Trophoblast cell (in vitro differentiated cells and primary cell): Measurements from ENCODE around the gene TRIM36.

Experiments used
- DNase-seq, 2 donors: peaks; one replicate each; pipeline ENCODE4 v3.0.0-alpha.2; 2016
- H2AFZ ChIP-seq: 2 replicates; pipeline ENCODE4 v1.6.1; 2013; ENCODE audit warnings: low read length, moderate library complexity, mild to moderate bottlenecking; ENCODE audit not compliant: insufficient read depth, poor library complexity
- H2AK5ac ChIP-seq: 2 replicates; pipeline ENCODE4 v1.6.1; 2013; ENCODE audit warnings: mild to moderate bottlenecking, low read length
- H2BK120ac ChIP-seq: 2 replicates; pipeline ENCODE4 v1.6.1; 2013; ENCODE audit warnings: low read length, mild to moderate bottlenecking, moderate library complexity; ENCODE audit not compliant: insufficient read depth, poor library complexity
- H2BK12ac ChIP-seq: 2 replicates; pipeline ENCODE4 v1.6.1; 2013; ENCODE audit warnings: mild to moderate bottlenecking, low read length, moderate library complexity
- H2BK5ac ChIP-seq: 2 replicates; pipeline ENCODE4 v1.6.1; 2013; ENCODE audit warnings: low read length, low read depth, moderate library complexity, mild to moderate bottlenecking; ENCODE audit not compliant: poor library complexity
- H3K14ac ChIP-seq: 2 replicates; pipeline ENCODE4 v1.6.1; 2013; ENCODE audit warnings: mild to moderate bottlenecking, low read length
- H3K18ac ChIP-seq: 2 replicates; pipeline ENCODE4 v1.6.1; 2013; ENCODE audit warnings: mild to moderate bottlenecking, low read length
- H3K23ac ChIP-seq: 2 replicates; pipeline ENCODE4 v1.6.1; 2013; ENCODE audit warnings: low read length
- H3K27ac ChIP-seq: 2 replicates; pipeline ENCODE4 v1.5.1; 2013; ENCODE audit warnings: low read depth, mild to moderate bottlenecking, inconsistent platforms, low read length, moderate library complexity
- H3K27me3 ChIP-seq: 2 replicates; pipeline ENCODE4 v1.6.1; 2013; ENCODE audit warnings: inconsistent platforms, mild to moderate bottlenecking, low read length, moderate library complexity; ENCODE audit not compliant: insufficient read depth
- H3K36me3 ChIP-seq, 2 experiments: 1 replicate in 1 of 2; 2 replicates in 1 of 2; pipeline ENCODE4 v1.6.1; 2013; ENCODE audit warnings: low read length in 2 of 2, mild to moderate bottlenecking in 2 of 2, moderate library complexity in 1 of 2; ENCODE audit not compliant: insufficient read depth in 2 of 2, control insufficient read depth in 1 of 2
- H3K4ac ChIP-seq: 2 replicates; pipeline ENCODE4 v1.6.1; 2013; ENCODE audit warnings: low read depth, mild to moderate bottlenecking, low read length, moderate library complexity
- H3K4me1 ChIP-seq, 2 experiments: 1 replicate in 1 of 2; 2 replicates in 1 of 2; pipeline ENCODE4 v1.6.1; 2013; ENCODE audit warnings: low read length in 2 of 2, mild to moderate bottlenecking in 2 of 2, moderate library complexity in 1 of 2; ENCODE audit not compliant: insufficient read depth in 2 of 2, control insufficient read depth in 1 of 2
- H3K4me2 ChIP-seq: 2 replicates; pipeline ENCODE4 v1.6.1; 2013; ENCODE audit warnings: inconsistent platforms, mild to moderate bottlenecking, low read length, moderate library complexity
- H3K4me3 ChIP-seq: 2 replicates; pipeline ENCODE4 v1.5.1; 2013; ENCODE audit warnings: mild to moderate bottlenecking, low read depth, low read length, inconsistent platforms
- H3K79me1 ChIP-seq: one replicate; pipeline ENCODE4 v1.6.1; 2013; ENCODE audit warnings: low read length
- H3K79me2 ChIP-seq: 2 replicates; pipeline ENCODE4 v1.6.1; 2013; ENCODE audit warnings: low read length, mild to moderate bottlenecking; ENCODE audit not compliant: control insufficient read depth, insufficient read depth, poor library complexity
- H3K9ac ChIP-seq: 2 replicates; pipeline ENCODE4 v1.6.1; 2013; ENCODE audit warnings: mild to moderate bottlenecking, low read length
- H3K9me3 ChIP-seq: 2 replicates; pipeline ENCODE4 v1.6.1; 2013; ENCODE audit warnings: low read depth, mild to moderate bottlenecking, control low read depth, inconsistent platforms, low read length; ENCODE audit not compliant: insufficient read depth
- H4K12ac ChIP-seq: 2 replicates; pipeline ENCODE4 v1.6.1; 2013; ENCODE audit warnings: low read depth, mild to moderate bottlenecking, low read length, moderate library complexity
- H4K8ac ChIP-seq: 2 replicates; pipeline ENCODE4 v1.6.1; 2013; ENCODE audit warnings: low read depth, mild to moderate bottlenecking, low read length, moderate library complexity
- H4K91ac ChIP-seq: one replicate; pipeline ENCODE4 v1.6.1; 2013; ENCODE audit warnings: low read depth, mild to moderate bottlenecking, low read length, moderate library complexity
- WGBS: extraction: QIAGEN DNeasy Blood & Tissue Kit; methylation state at CpG from one replicate; pipeline ENCODE4 v1.1.7; 2013; ENCODE audit warnings: missing lambda C conversion rate; ENCODE audit not compliant: insufficient read length, insufficient coverage; ENCODE audit errors: extremely low coverage; 5-methylcytosine and 5-hydroxymethylcytosine counted together

The TRIM36 gene

DNA sequence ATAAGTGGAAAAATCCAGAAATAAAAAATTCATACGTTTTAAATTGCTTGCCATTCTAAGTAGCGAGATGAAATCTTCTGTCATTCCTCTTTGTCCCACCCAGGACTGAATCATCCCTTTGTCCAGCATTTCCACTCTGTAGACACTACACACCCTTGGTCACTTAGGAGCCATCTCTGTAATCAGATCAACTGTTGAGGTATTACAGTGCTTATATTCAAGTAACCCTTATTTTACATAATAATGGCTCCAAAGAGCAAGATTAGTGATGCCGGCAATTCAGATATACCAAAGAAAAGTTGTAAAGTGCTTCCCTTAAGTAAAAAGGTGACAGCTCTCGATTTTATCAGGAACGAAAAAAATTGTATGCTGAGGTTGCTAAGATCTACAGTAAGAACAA, 60.4 kb downstream of the TRIM36 start:
- Histone ChIP-seq H3K27me3 (no peaks in the 10 kb centered on the region), H3K4me3 (no peak overlapping the region), H3K4ac (no peak overlapping the region), H3K4me1 (no peaks in the 10 kb centered on the region), H3K9ac (no peak overlapping the region), H2BK12ac (no peak overlapping the region), H2BK5ac (no peak overlapping the region), H4K8ac (no peak overlapping the region), H3K79me2 (no peaks in the 10 kb centered on the region), H4K12ac (no peak overlapping the region), H3K27ac (no peak overlapping the region), H4K91ac (no peak overlapping the region), H2AFZ (no peak overlapping the region), H3K9me3 (no peaks in the 10 kb centered on the region), H3K4me2 (no peak overlapping the region), H3K18ac (no peak overlapping the region), H3K14ac (no peak overlapping the region), H3K36me3 (no peaks in the 10 kb centered on the region), H2AK5ac (no peak overlapping the region), H3K79me1 (no peaks in the 10 kb centered on the region), H2BK120ac (no peak overlapping the region), H3K23ac (no peak overlapping the region)
- no CpG with 5 or more reads among the region's 5 CpGs for WGBS
- DNase-seq = no peak

DNA sequence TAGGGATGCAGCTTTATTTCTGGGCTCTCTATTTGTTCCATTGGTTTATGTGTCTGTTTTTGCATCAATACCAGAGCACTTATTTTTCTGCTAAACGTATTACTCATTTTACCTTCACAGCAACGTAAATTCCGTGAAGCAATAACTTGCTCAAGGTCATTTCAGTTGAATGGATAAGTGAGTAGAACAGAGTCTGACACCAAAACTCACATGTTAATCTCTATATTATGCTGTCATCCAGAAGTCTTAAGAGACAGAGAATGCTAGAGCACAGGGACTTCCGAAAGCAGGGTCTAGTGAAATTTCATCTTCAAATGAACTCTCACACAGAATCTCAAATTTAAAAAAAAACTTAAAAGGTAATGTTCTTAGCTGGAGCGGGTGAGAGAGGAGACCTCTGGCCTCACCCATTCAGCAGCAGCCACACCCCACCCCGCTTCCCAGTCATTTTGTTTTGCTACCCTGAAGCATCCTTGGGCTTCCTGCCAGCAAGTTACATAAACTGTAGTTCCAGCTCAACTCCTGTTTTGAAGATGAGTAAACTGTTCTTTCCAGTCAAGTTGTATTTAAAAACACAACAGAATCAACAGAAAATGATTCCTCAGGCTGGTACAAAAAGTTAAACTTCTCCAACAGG, 69.3 kb downstream of the TRIM36 start:
- H3K79me2 ChIP-seq = no peaks in the 10 kb centered on the region
- no CpG with 5 or more reads among the region's 6 CpGs for WGBS
- DNase-seq = no peak

DNA sequence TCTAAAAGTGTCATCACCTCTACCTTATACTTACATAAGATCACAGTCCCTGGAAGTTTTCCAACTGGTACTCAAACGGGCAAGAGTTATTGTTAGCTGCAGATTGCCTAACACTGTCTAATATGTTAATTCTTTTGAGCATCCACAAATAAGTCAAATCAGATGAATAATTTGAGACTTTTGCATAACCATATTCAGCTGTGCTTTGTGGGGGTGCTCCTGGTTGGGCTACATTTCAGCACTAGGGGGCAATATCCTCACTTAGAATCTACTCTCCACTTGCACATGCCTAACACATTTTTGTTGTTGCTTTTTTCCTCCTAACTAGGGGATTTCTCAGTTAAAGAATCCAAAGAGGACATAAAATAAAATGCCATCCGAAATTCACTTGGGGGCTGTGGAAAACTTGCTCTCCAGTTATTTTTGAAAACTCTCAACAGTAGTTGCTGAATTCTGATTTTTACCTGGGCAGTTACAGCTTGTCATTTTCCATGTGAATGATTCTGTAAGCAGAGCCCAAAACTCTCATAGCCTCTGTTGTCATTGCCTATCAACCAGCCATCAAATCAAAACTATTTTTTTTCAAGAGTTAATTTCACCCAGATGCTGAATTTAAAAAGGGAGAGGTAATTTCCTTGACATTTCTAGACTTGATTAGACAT, 71.5 kb downstream of the TRIM36 start:
- H2BK120ac ChIP-seq = no peak overlapping the region
- no peak overlapping the region for H3K9ac ChIP-seq

More for the DNA sequence above, 69.3 kb downstream of the TRIM36 start:
- Histone ChIP-seq H3K4me3 (no peak overlapping the region), H2BK5ac (no peak overlapping the region), H3K23ac (no peak overlapping the region), H3K27ac (no peak overlapping the region), H3K27me3 (no peaks in the 10 kb centered on the region), H2BK120ac (no peak overlapping the region), H3K14ac (no peak overlapping the region), H3K18ac (no peak overlapping the region), H4K91ac (no peak overlapping the region), H4K12ac (no peak overlapping the region), H4K8ac (no peak overlapping the region), H3K9me3 (no peaks in the 10 kb centered on the region), H3K4ac (no peak overlapping the region), H2AFZ (no peak overlapping the region), H3K4me2 (no peak overlapping the region), H2AK5ac (no peak overlapping the region), H3K9ac (no peak overlapping the region), H3K79me1 (no peaks in the 10 kb centered on the region), H3K4me1 (no peaks in the 10 kb centered on the region), H3K36me3 (no peaks in the 10 kb centered on the region), H2BK12ac (no peak overlapping the region)

DNA sequence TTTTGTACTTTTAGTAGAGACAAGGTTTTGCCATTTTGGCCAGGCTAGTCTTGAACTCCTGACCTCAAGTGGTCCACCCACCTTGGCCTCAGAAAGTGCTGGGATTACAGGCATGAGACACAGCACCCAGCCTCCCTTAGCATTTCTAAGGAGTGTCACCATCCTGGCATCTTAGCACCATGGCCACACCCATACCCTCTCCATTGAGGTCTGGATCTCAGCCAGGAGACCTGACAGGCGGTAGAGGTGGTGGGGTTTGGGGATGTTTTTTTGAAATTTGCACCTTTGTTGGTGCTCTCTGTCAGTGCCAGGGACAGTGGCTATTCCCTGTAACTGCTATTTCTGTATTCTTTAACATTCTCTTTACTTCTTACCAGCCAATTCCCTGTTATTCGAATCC, 72.5 kb downstream of the TRIM36 start:
- Histone ChIP-seq H3K4me3 (no peak overlapping the region), H2AK5ac (no peak overlapping the region), H3K79me2 (no peaks in the 10 kb centered on the region), H3K9ac (no peak overlapping the region), H2BK12ac (no peak overlapping the region), H3K4ac (no peak overlapping the region), H4K8ac (no peak overlapping the region), H3K79me1 (no peaks in the 10 kb centered on the region), H3K4me2 (no peak overlapping the region), H3K23ac (no peak overlapping the region), H3K27ac (no peak overlapping the region), H3K9me3 (no peaks in the 10 kb centered on the region), H4K12ac (no peak overlapping the region), H3K14ac (no peak overlapping the region), H3K27me3 (no peaks in the 10 kb centered on the region), H3K36me3 (no peaks in the 10 kb centered on the region), H2BK5ac (no peak overlapping the region), H3K4me1 (no peaks in the 10 kb centered on the region), H2AFZ (no peak overlapping the region), H4K91ac (no peak overlapping the region), H3K18ac (no peak overlapping the region), H2BK120ac (no peak overlapping the region)
- WGBS = no CpG with 5 or more reads among the region's 2 CpGs
- no peak for DNase-seq

More for the DNA sequence above, 71.5 kb downstream of the TRIM36 start:
- Histone ChIP-seq H3K79me2 (no peaks in the 10 kb centered on the region), H3K23ac (no peak overlapping the region), H4K91ac (no peak overlapping the region), H4K12ac (no peak overlapping the region), H3K14ac (no peak overlapping the region), H2BK5ac (no peak overlapping the region), H2AFZ (no peak overlapping the region), H3K4me1 (no peaks in the 10 kb centered on the region), H3K79me1 (no peaks in the 10 kb centered on the region), H3K18ac (no peak overlapping the region), H3K4me2 (no peak overlapping the region), H3K27me3 (no peaks in the 10 kb centered on the region), H2AK5ac (no peak overlapping the region), H3K36me3 (no peaks in the 10 kb centered on the region), H3K4me3 (no peak overlapping the region), H3K4ac (no peak overlapping the region), H2BK12ac (no peak overlapping the region), H3K27ac (no peak overlapping the region), H4K8ac (no peak overlapping the region), H3K9me3 (no peaks in the 10 kb centered on the region)
- DNase-seq = peak; percentile 8 to 58
- WGBS = no CpG with 5 or more reads among the region's 2 CpGs
